GM19455 (cell line): Measurements from ENCODE around the gene NLN.
"Not testable (repeated sequence)": the region's sequence is repeated elsewhere in the genome, so short reads cannot be mapped to it uniquely, and the experiment has no call there.

ENCODE experiments used
- ATAC-seq: cut with Tn5 transposase; IDR thresholded peaks from one replicate; pipeline ENCODE4 v1.9.1; 2021; ENCODE audit not compliant: unreplicated experiment

The NLN gene

GRCh38 chr5:65866837-65867521 is 145.0 kb downstream of the NLN start:
- no peak for ATAC-seq

- ATAC-seq: no peak
Observed at GRCh38 chr5:65867542-65868195, 145.7 kb downstream of the NLN start.

- no peak for ATAC-seq
Observed at GRCh38 chr5:65868509-65868908, 146.5 kb downstream of the NLN start.

- no peak for ATAC-seq
Observed at GRCh38 chr5:65871182-65871581, 149.2 kb downstream of the NLN start.

GRCh38 chr5:65871776-65872175 is 149.8 kb downstream of the NLN start:
- not testable (repeated sequence) for ATAC-seq

- ATAC-seq: no peak
Observed at GRCh38 chr5:65873181-65873750, 151.3 kb downstream of the NLN start.

GRCh38 chr5:65874241-65874640 is 152.2 kb downstream of the NLN start:
- no peak for ATAC-seq

GRCh38 chr5:65876496-65876895 is 154.5 kb downstream of the NLN start:
- ATAC-seq: no peak

GRCh38 chr5:65876970-65877369 is 155.0 kb downstream of the NLN start:
- ATAC-seq: no peak
